ENCODE data around the gene PLTP. TPM values are rescaled to one million over a fixed set of nuclear protein-coding genes. Genes with fewer than 3 reads are reported as not detected.

Gene PLTP
- polyA plus RNA-seq, 3 donors, result 1.6 to 3.0 (median 2.9) TPM

DNA sequence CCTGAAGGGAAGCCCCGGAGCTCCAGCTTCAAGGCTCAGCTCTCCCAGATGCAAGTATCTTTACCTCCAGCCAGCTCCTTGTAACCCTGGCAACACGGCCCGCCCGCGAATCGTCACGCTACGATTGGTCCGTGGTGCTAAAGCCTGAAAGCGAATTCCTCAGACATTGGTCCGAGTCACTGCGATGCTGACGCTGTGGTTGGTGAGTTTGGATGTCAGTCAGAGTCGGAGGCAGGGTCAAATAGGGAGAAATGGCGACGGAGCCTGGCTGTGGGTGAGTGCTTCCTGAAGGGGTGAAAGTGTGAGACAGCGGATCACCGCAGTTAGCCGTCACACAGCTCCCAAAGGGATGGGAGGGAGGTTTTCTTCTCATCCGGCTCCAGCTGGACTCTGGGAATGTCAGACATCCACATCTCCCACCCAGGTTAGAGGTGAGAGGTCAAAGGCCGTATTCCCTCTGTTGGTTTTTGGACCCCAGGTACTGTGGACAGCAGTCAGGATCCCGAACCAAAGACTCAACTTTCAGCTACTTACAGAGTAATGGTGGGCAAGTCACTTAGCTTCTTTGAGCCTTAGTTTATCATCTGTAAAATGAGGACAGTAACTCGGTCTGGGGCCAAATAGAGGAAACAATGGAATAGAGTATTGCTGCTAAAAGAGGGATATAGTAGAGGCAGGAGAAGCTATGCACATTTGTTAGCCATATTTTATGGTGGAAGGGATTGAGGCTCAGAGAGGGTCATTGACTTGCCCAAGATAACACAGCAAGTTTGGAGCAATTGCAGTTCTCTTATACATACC lies 30.8 kb downstream of the PLTP start, which contains the start of gene ZSWIM1:
Gene ZSWIM1 (plus strand): TSS at position 240 of the 801 bp plus-strand sequence. CDS start 1,366 bp downstream, outside the sequence.
- Histone ChIP-seq H3K79me2 (ENCODE audit: insufficient read depth, low read length) (peaks cover 40% of the 10 kb centered on the region), H3K9ac (ENCODE audit: insufficient read depth, low read length, poor library complexity, severe bottlenecking) (peak within 1 kb of the TSS; percentile 86), H3K36me3 (replicated peaks in 1 of 2; ENCODE audit: control insufficient read depth in 1 of 2, insufficient read depth in 2 of 2, low read length in 2 of 2) (peaks cover 38 to 45% of the 10 kb centered on the region in 2 donors), H3K9me3 (replicated peaks in 1 of 2; ENCODE audit: control insufficient read depth in 1 of 2, insufficient read depth in 1 of 2, low read length in 2 of 2) (no peaks in the 10 kb centered on the region), H3K4me2 (replicated peaks; ENCODE audit: extremely low read depth, low read length, poor library complexity, severe bottlenecking) (peak within 1 kb of the TSS; percentile 81), H4K20me1 (ENCODE audit: insufficient read depth, low read length) (peaks cover 4% of the 10 kb centered on the region), H2AFZ (ENCODE audit: insufficient read depth, low read depth, low read length, poor library complexity, severe bottlenecking) (peak within 1 kb of the TSS; percentile 81), H3K27me3 (ENCODE audit: control insufficient read depth in 2 of 2, insufficient read depth in 2 of 2, low read length in 2 of 2) (no peaks in the 10 kb centered on the region), H3K27ac (ENCODE audit: low read depth in 1 of 2, low read length in 2 of 2) (peak within 1 kb of the TSS; percentile 76 to 95), H3K4me1 (ENCODE audit: control insufficient read depth in 1 of 2, insufficient read depth in 2 of 2, low read length in 2 of 2) (peaks cover 28 to 39% of the 10 kb centered on the region in 2 donors), H3K4me3 (replicated peaks in 1 of 3; ENCODE audit: low read depth in 2 of 3, low read length in 3 of 3) (peak within 1 kb of the TSS; percentile 71 to 81 (median 78))
- WGBS (ENCODE audit: insufficient coverage), result under 1% methylated on average over 15 of the region's 23 CpGs
- Mint-ChIP-seq H3K9me3 (no peaks in the 10 kb centered on the region), H3K27me3 (ENCODE audit: low read depth in 3 of 3) (no peaks in the 10 kb centered on the region), H3K27ac (peak within 1 kb of the TSS; percentile 96 to 98 (median 98)), H3K4me3 (peak within 1 kb of the TSS; percentile 85 to 95), H3K36me3 (peaks cover 42 to 47% of the 10 kb centered on the region in 2 donors), H3K4me1 (peaks cover 33% of the 10 kb centered on the region)
- TF ChIP-seq, protein P1, sequence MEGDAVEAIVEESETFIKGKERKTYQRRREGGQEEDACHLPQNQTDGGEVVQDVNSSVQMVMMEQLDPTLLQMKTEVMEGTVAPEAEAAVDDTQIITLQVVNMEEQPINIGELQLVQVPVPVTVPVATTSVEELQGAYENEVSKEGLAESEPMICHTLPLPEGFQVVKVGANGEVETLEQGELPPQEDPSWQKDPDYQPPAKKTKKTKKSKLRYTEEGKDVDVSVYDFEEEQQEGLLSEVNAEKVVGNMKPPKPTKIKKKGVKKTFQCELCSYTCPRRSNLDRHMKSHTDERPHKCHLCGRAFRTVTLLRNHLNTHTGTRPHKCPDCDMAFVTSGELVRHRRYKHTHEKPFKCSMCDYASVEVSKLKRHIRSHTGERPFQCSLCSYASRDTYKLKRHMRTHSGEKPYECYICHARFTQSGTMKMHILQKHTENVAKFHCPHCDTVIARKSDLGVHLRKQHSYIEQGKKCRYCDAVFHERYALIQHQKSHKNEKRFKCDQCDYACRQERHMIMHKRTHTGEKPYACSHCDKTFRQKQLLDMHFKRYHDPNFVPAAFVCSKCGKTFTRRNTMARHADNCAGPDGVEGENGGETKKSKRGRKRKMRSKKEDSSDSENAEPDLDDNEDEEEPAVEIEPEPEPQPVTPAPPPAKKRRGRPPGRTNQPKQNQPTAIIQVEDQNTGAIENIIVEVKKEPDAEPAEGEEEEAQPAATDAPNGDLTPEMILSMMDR (IDR thresholded peaks at IDR 0.05), result no peak
- DNase-seq, result peak; percentile 98 to 99 (median 98)
- intact Hi-C loops (cut with micrococcal nuclease), result loop anchor here in 1 of 2 donors (1.0 kb wide), 1 partner anchor 53 kb away; the partner anchor contains the start of gene PCIF1

DNA sequence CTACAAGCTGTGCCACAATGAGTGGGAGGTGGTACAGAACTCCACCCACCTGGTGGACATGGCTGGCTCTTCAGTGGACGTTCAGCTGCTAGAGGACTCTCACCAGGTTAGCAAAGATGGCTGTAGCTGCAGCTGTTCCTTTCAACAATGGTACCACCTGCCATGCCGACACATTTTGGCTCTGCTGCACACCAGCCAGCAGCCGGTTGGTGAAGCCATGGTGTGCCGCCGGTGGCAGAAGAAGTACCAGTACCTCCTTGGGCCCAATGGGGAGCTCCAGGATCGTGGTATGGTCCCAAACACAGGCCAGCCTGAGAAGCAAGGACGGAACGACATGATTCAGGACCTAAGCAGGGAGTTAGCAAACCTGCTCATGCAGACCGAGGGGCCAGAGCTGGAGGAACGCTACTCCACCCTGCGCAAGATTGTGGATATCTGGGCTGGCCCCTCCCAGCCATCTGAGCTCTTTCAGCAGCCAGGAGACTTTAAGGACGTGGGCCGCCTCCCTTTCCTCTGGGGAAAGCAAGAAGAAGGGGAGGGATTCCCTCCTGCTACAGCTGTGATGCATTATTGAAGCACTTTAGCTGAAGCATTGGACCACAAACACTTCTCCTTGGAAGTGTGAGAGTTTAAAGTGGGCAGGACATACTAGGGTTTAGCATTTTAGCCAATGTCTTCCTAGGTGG lies 33.7 kb downstream of the PLTP start:
- H3K4me1 Mint-ChIP-seq, result peaks cover 17% of the 10 kb centered on the region
- Histone ChIP-seq H3K9ac (ENCODE audit: insufficient read depth, low read length, poor library complexity, severe bottlenecking) (no peak overlapping the region), H3K4me2 (replicated peaks; ENCODE audit: extremely low read depth, low read length, poor library complexity, severe bottlenecking) (no peak overlapping the region), H2AFZ (ENCODE audit: insufficient read depth, low read depth, low read length, poor library complexity, severe bottlenecking) (no peak overlapping the region), H4K20me1 (ENCODE audit: insufficient read depth, low read length) (no peaks in the 10 kb centered on the region), H3K4me1 (ENCODE audit: control insufficient read depth in 1 of 2, insufficient read depth in 2 of 2, low read length in 2 of 2) (peaks cover 9 to 18% of the 10 kb centered on the region in 2 donors), H3K36me3 (replicated peaks in 1 of 2; ENCODE audit: control insufficient read depth in 1 of 2, insufficient read depth in 2 of 2, low read length in 2 of 2) (peaks cover 30 to 36% of the 10 kb centered on the region in 2 donors), H3K79me2 (ENCODE audit: insufficient read depth, low read length) (peaks cover 22% of the 10 kb centered on the region), H3K4me3 (replicated peaks in 1 of 3; ENCODE audit: low read depth in 2 of 3, low read length in 3 of 3) (no peak overlapping the region), H3K27ac (ENCODE audit: low read depth in 1 of 2, low read length in 2 of 2) (no peak overlapping the region), H3K27me3 (ENCODE audit: control insufficient read depth in 2 of 2, insufficient read depth in 2 of 2, low read length in 2 of 2) (no peaks in the 10 kb centered on the region), H3K9me3 (replicated peaks in 1 of 2; ENCODE audit: control insufficient read depth in 1 of 2, insufficient read depth in 1 of 2, low read length in 2 of 2) (no peaks in the 10 kb centered on the region)
- no peaks in the 10 kb centered on the region for H3K27me3 Mint-ChIP-seq (ENCODE audit: low read depth in 3 of 3)
- no peak for DNase-seq
- H3K9me3 Mint-ChIP-seq, result no peaks in the 10 kb centered on the region
- H3K4me3 Mint-ChIP-seq, result no peak overlapping the region
- TF ChIP-seq, protein P1 (IDR thresholded peaks at IDR 0.05), result no peak
- no peak overlapping the region for H3K27ac Mint-ChIP-seq
- peaks cover 36 to 37% of the 10 kb centered on the region in 2 donors for H3K36me3 Mint-ChIP-seq
- intact Hi-C loops (cut with micrococcal nuclease), result no loop called here
- WGBS (ENCODE audit: insufficient coverage), result over 99% methylated on average over 12 of the region's 13 CpGs

All from CD14-positive monocyte (primary cell).